ENCODE measurements around the gene GLRX2.

DNA sequence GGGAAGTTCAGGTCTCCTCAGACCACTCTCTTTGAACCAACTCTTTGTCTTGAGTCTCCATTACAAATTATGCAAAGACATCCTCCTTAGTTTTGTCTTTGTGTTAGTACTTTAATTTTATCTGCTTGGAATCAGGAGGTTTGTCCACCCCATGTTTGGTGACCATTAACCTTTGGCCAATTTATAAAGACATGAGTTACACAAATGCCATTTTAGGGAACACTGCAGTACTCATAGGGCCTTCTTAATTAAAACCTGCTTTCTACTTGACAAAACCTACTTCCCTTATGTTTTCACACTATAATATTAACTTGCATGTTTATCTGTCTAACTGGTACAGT lies 8.7 kb upstream of the GLRX2 start:
- TF ChIP-seq POLR2A (IDR thresholded peaks at IDR 0.05) (no peak), CTCF (IDR thresholded peaks at IDR 0.05) (no peak)
